Endothelial cell of hepatic sinusoid (primary cell): Measurements from ENCODE around the gene ICOS.

Experiments used
- in situ Hi-C: cut with HindIII; loops from 2 replicates; pipeline ENCODE4 v1.10.0; 2017; ENCODE audit warnings: low sequenced_read_pairs

ICOS gene, protein sequence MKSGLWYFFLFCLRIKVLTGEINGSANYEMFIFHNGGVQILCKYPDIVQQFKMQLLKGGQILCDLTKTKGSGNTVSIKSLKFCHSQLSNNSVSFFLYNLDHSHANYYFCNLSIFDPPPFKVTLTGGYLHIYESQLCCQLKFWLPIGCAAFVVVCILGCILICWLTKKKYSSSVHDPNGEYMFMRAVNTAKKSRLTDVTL

GRCh38 chr2:203936535-203936934, at the start of gene ICOS:
ICOS (plus strand) TSS chr2:203936763; CDS start chr2:203936815, 52 bp downstream.
- in situ Hi-C loops: no loop called here

DNA sequence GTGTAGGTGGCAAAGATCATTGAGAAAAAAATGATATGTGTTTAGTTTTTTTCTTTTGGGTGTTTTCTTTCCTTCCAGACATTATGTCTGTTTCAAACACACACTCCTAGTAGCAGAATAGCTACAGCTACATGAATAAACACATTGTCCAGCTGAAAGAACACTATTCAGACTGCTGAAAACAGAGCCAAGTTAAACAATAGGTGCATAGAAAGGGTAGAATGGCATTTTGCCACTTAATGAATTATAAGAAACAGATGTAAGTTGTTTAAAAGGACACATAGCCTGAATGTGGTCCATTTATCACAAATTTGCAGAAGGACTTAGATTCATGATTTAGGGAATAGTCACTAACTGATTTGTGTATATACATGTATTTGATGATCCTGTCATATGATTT, 48.9 kb upstream of the ICOS start:
- in situ Hi-C loops: no loop called here

- in situ Hi-C loops: no loop called here
These were observed 47.0 kb upstream of the ICOS start for GRCh38 chr2:203889542-203889941.

DNA sequence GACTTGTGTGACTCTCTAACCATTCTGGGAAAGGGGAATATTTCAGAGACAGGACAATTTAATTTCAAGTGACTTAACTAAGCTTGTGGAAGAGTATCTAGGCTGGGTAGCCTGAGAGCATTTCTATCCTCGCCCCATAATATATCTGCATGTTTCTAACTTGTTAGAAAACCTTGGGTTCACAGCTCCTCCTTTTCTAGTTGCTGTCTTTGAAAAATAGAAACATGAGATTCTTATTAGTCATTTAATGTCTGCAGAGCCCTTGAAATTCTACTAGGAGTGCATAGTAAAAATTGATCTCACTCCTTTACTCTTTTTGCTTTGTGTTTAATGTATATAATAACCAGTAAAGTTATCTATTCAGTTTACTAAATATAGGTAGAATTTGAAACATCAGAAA, 46.6 kb upstream of the ICOS start:
- in situ Hi-C loops: no loop called here

DNA sequence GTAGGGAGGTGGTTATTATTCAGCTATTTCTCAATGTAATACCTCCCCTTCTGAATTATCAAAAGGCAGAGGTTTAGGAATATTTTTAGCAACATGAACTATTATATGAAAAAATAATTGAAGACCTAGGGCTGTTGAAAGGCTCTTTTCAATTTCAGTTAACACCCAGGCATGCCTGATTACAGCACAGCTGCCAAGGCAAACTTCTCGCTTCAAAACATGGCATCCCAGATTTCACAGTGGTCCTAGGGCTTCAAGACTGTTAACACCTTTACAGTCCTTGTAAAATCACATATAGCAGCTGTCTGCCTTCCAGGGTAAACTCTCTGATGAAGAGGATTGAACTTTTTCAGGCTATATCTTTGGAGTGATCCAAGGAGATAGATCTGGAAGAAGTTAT, 45.8 kb upstream of the ICOS start:
- in situ Hi-C loops: no loop called here

DNA sequence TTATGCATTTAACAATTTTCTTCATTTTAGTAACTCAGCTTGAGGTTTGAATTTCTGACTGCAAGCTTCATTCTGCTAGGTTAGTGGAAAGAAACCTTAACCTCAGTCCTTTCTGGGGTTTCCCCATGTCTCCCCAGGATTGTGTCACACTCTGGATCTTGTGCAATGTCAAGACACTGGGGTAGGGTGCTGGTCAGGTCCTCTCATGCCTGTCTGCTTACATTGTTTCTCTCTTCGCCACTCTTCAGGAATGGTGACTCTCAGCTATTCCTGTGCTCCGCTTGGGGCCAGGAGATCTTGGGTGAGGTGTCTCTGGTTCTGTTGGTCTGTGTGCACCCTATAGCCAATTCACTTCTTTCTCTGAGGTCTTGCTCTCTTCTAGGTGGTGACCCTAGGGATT, 45.1 kb upstream of the ICOS start:
- in situ Hi-C loops: no loop called here

DNA sequence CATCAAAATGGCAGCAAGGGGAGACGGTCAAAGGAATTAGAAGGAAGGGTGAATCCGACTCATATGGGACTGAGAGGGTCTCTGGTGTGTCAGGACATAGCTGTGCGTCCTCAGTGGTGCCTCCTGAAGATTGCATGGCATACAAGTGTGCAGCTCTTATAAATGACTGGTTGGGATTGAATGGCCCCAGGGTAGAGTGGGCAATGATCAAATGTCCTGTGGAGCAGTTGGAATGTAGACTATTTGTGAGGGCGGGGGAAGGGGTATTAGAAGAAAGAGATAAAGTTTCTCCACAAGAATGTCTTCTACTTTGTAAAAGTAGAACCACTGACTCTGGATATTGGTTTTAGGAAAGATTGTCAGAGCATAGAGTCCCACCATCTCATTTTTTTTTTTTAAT, 44.4 kb upstream of the ICOS start:
- in situ Hi-C loops: no loop called here

DNA sequence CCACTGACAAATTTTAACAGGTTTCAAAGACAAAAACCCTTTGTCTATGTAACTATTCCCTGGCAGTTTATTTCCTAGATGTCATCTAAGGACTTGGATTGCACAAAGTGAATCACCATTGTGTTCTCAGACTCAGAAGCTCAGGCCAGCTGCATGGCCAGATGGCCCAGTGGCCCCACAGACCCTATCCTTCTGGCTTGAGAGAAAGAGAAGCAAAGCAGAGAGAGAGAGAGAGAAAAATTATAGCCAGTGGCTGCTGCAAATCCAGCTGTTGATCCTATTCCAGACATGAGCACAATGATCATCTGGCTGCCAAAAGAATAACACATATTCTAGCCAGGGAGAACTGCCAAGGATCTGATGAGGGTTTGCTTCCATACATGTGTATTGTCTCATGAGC, 43.2 kb upstream of the ICOS start:
- in situ Hi-C loops: no loop called here

- in situ Hi-C loops: no loop called here
These were observed 42.7 kb upstream of the ICOS start for GRCh38 chr2:203893840-203894239.

DNA sequence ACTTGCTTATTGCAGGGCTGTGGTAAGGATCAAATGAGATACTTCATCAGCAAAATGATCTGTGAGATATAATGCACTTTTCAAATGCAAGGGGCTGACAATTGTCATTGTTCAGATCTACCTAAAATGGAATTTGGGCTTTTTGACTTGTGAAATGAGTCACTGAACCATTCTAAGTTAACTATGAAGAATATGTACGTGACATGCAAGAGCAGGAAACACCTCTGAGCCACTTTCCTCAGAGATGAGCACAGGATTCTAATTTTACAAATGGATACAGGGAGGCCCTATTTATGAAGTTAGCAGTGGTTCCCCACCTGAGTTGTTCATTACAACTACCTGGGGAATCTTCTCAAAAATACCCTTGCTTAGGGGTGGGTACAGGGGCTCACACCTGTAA, 42.3 kb upstream of the ICOS start:
- in situ Hi-C loops: no loop called here

DNA sequence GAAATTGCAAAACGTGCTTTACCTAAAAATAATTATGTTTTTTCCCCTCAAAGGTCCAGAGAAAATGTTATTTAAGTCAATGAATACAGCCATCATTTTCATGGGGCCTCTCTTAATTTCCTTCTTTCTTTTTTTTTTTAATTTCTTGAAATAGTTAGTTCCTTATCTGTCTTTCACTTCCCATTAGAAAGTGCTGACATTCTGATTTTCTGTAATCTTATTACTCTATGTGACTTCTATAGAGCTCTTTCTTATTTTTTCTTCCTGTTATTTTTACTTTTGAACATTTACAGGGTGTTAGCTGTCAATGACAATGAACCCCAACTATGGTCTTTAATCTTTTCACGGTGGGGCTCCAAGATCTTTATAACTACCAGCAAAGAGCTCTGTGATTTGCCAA, 39.0 kb upstream of the ICOS start:
- in situ Hi-C loops: no loop called here

DNA sequence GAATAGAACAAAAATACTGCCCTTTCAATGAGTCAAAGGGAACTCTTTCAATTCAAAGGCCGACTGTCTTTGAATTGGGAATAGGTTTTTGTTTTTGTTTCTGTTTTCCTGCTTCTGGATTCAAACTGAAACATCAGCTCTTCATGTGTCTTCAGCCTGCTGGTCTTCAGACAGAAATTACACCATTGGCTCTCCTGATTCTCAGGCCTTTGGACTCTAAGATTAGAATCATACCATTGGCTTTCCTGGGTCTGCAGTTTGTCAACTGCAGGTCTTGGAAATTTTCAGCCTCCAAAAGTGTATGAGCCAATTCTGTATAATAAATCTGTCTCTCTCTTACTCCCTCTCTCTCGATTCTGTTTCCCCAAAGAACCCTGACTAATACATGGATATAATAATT, 37.9 kb upstream of the ICOS start:
- in situ Hi-C loops: no loop called here

DNA sequence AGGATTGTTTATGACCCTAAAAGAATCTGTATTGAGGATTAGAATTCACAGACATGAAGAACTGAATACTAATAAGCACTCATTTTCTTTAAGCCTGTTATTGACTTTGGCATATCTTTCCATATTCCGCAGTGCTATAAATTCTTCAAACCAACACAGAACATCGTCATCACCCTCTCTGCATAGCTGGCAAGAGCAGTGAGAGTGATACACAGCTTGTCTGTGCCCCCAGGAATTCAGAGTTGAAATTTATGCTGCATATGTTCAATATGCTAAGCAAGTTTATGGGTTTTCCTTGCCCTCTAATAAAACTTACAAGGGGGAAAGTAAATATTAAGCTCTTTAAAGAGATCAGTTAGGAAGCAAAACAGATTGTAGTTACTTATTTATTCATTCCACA, 36.3 kb upstream of the ICOS start:
- in situ Hi-C loops: no loop called here

DNA sequence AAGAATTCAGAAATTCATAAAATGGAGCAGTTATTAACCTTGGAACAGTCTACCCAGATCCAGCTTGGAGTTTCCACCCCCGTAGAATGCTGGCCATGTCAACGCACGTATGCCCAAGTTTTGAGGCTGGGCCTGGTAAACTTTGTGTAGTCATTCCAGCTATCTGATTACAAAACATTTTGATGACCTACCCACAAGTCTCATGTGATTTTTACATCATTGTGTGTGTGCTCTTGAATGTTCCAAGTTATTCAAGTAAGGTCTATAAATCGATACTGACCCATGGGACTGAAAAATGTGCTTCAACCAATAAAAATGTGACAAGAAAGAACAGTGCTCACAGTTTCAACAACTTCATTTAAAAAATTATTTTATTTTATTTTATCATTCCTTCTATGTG, 32.5 kb upstream of the ICOS start:
- in situ Hi-C loops: no loop called here

GRCh38 chr2:203905656-203906055, 30.9 kb upstream of the ICOS start:
- in situ Hi-C loops: no loop called here

- in situ Hi-C loops: no loop called here
These were observed 28.3 kb upstream of the ICOS start for GRCh38 chr2:203908066-203908796.

GRCh38 chr2:203908797-203909185, 27.8 kb upstream of the ICOS start:
- in situ Hi-C loops: no loop called here

- in situ Hi-C loops: no loop called here
These were observed 27.1 kb upstream of the ICOS start for GRCh38 chr2:203909261-203909967.

GRCh38 chr2:203909974-203910373, 26.6 kb upstream of the ICOS start:
- in situ Hi-C loops: loop anchor here (5.0 kb wide), 1 partner anchor 78 kb away; no protein-coding TSS in a partner anchor

DNA sequence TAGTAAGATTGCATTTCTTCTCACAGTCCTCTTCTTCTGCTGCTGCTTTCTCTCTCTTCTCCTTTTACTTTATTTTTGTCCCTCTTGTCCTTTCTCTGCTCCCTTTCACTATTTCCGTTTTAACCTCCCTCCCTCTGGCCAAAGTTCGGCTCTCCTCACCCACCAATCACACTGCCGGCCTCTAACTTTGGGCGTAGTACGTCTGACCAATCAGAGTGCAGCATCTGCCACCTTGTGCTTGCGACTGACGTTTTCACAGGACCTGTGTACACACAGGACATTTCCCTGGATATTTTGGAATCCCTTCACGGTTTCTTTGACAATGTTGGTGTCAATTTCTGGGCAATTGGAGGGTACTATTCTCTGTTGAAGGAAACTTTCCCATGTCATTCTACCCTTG, 22.6 kb upstream of the ICOS start:
- in situ Hi-C loops: loop anchor here (5.0 kb wide), 1 partner anchor 82 kb away; no protein-coding TSS in a partner anchor

GRCh38 chr2:203914546-203915182, 21.9 kb upstream of the ICOS start:
- in situ Hi-C loops: loop anchor here (5.0 kb wide), 1 partner anchor 82 kb away; no protein-coding TSS in a partner anchor

DNA sequence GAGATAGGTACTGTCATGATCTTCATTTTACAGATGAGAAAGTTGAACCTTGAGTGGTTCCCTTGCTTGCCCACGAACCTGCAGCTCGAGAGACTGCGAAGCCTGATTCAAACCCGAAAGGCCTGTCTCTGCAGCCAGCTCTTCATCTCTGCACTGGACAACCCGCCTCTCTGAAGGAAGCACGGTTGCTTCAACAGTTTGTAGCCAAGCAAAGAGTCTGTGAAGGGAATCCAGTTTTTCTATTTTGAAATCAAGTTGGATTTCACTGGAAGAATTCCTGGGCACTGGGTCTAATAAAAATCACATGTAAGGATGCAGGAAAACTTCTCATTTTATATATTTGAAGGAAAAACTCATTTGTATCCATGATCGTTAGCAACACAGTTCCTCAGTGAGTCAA, 21.3 kb upstream of the ICOS start:
- in situ Hi-C loops: no loop called here
